HCT116 (cell line): ENCODE measurements around the gene SSNA1.

Experiments used
- ATF3 ChIP-seq: IDR thresholded peaks from 2 replicates; pipeline ENCODE4 v1.6.1; 2012
- CTCF ChIP-seq, 3 experiments: fragments of 200-600 bp in 1 of 3; sonication (generic) in 1 of 3; IDR thresholded peaks in 2 of 3; conservative IDR thresholded peaks in 1 of 3; 2 replicates each; pipeline ENCODE4 v1.5.1; 2012 to 2017; ENCODE audit warnings: low read depth in 2 of 3, low read length in 2 of 3, antibody characterized with exemption in 1 of 3, borderline replicate concordance in 1 of 3, control low read depth in 1 of 3, mild to moderate bottlenecking in 1 of 3, mixed read lengths in 1 of 3, mixed run types in 1 of 3, moderate library complexity in 1 of 3; ENCODE audit not compliant: insufficient read depth in 1 of 3
- ELF1 ChIP-seq: IDR thresholded peaks from 2 replicates; pipeline ENCODE4 v1.6.1; 2012; ENCODE audit warnings: low read depth, borderline replicate concordance
- EZH2 ChIP-seq: fragments of 200-600 bp; sonication (generic); IDR thresholded peaks from 2 replicates; pipeline ENCODE4 v1.6.1; 2017; ENCODE audit warnings: antibody characterized with exemption, mixed run types
- EZH2phosphoT487 ChIP-seq: fragments of 200-600 bp; IDR thresholded peaks from 2 replicates; pipeline ENCODE4 v1.6.1; 2018; ENCODE audit warnings: antibody characterized with exemption, borderline replicate concordance
- FOSL1 ChIP-seq: IDR thresholded peaks from 2 replicates; pipeline ENCODE4 v1.6.1; 2012; ENCODE audit warnings: low read depth
- JUND ChIP-seq: IDR thresholded peaks from 2 replicates; pipeline ENCODE4 v1.6.1; 2012
- POLR2A ChIP-seq: IDR thresholded peaks from 2 replicates; pipeline ENCODE4 v1.7.0; 2011; ENCODE audit warnings: borderline replicate concordance; ENCODE audit not compliant: insufficient read depth, insufficient read length; ENCODE audit errors: extremely low read depth
- POLR2AphosphoS5 ChIP-seq: IDR thresholded peaks from 2 replicates; pipeline ENCODE4 v1.6.1; 2011; ENCODE audit warnings: mild to moderate bottlenecking, low read depth, low read length, moderate library complexity
- RAD21 ChIP-seq: IDR thresholded peaks from 2 replicates; pipeline ENCODE4 v1.6.1; 2012; ENCODE audit warnings: low read depth, mild to moderate bottlenecking
- SIN3A ChIP-seq: IDR thresholded peaks from 2 replicates; pipeline ENCODE4 v1.6.1; 2012; ENCODE audit warnings: low read depth
- SP1 ChIP-seq: IDR thresholded peaks from 2 replicates; pipeline ENCODE4 v1.6.1; 2012; ENCODE audit warnings: low read depth
- ZNF274 ChIP-seq: fragments of 200-500 bp; sonication (Bioruptor generic); IDR thresholded peaks from 2 replicates; pipeline ENCODE4 v1.6.1; 2014; ENCODE audit warnings: mild to moderate bottlenecking, low read depth, low read length, inconsistent platforms
- TF ChIP-seq, protein P1 (sequence below): IDR thresholded peaks from 2 replicates; pipeline ENCODE4 v1.6.1; 2011; ENCODE audit warnings: mild to moderate bottlenecking, low read length, moderate library complexity; ENCODE audit not compliant: insufficient replicate concordance; ENCODE audit errors: extremely low read depth

- TF ChIP-seq CTCF (IDR thresholded peaks at IDR 0.05 in 2 of 3, conservative IDR thresholded peaks at IDR 0.05 in 1 of 3; ENCODE audit: borderline replicate concordance in 1 of 3, insufficient read depth in 1 of 3, low read depth in 2 of 3, low read length in 2 of 3), result no peak
- TF ChIP-seq, protein P1, sequence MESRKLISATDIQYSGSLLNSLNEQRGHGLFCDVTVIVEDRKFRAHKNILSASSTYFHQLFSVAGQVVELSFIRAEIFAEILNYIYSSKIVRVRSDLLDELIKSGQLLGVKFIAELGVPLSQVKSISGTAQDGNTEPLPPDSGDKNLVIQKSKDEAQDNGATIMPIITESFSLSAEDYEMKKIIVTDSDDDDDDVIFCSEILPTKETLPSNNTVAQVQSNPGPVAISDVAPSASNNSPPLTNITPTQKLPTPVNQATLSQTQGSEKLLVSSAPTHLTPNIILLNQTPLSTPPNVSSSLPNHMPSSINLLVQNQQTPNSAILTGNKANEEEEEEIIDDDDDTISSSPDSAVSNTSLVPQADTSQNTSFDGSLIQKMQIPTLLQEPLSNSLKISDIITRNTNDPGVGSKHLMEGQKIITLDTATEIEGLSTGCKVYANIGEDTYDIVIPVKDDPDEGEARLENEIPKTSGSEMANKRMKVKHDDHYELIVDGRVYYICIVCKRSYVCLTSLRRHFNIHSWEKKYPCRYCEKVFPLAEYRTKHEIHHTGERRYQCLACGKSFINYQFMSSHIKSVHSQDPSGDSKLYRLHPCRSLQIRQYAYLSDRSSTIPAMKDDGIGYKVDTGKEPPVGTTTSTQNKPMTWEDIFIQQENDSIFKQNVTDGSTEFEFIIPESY, result no peak
- no peak for TF ChIP-seq JUND
- TF ChIP-seq POLR2AphosphoS5, result no peak
- TF ChIP-seq EZH2, result no peak
- no peak for TF ChIP-seq RAD21
- TF ChIP-seq ATF3, result no peak
- TF ChIP-seq EZH2phosphoT487, result no peak
- no peak for TF ChIP-seq POLR2A
- no peak for TF ChIP-seq SP1
- no peak for TF ChIP-seq ZNF274
- no peak for TF ChIP-seq FOSL1
- TF ChIP-seq ELF1, result no peak
- TF ChIP-seq SIN3A, result no peak
Measured at GRCh38 chr9:137236936-137237421, 48.5 kb downstream of the SSNA1 start.
